K562 (cell line): ENCODE measurements around the gene SDK1. TPM values are rescaled to one million over a fixed set of nuclear protein-coding genes. Genes with fewer than 3 reads are reported as not detected.

Experiments
- ATAC-seq: fragments of 200-7000 bp; cut with Tn5 transposase; 3 replicates; pipeline ENCODE4 v1.9.1; 2020; ENCODE audit warnings: moderate library complexity
- BruUV-seq: library from RNA; stranded (reverse); fragments of 400-500 nt; replicated peaks from 2 replicates; lab custom pipeline; 2021; lab: Mats Ljungman, UMichigan
- CTCF ChIA-PET: fragments of 300-600 bp; formaldehyde crosslinking; extraction: SDS; loops from one replicate; lab custom pipeline; 2021; ENCODE audit warnings: low intra/inter-chr PET ratio; lab: Yijun Ruan, JAX
- POLR2A ChIA-PET: fragments of 300-600, 350-650 bp; sonication (Branson Sonifier 250); formaldehyde crosslinking; extraction: SDS; loops from one replicate; lab custom pipeline; 2021; ENCODE audit warnings: antibody characterized with exemption, inconsistent platforms; lab: Yijun Ruan, JAX
- DNase-seq, 4 experiments: peaks; one replicate each; pipeline versions ENCODE4 v3.0.0 to v3.0.0-alpha.2; 2011 to 2018; ENCODE audit warnings: low spot score in 3 of 4, mixed read lengths in 3 of 4; ENCODE audit errors: extremely low read depth in 1 of 4
- FAIRE-seq: peaks from 2 replicates; lab custom pipeline; 2011; peaks lifted over from hg19 to GRCh38; lab: Jason Lieb, UNC
- H2AFZ ChIP-seq: 2 replicates; pipeline ENCODE4 v1.6.0; 2011; ENCODE audit warnings: low read depth, low read length, control low read depth, inconsistent platforms
- H3K27ac ChIP-seq: fragments of 200-600 bp; 3 replicates; pipeline ENCODE4 v1.8.0; 2011; ENCODE audit warnings: low read depth, mild to moderate bottlenecking, control low read depth, inconsistent platforms, low read length, moderate library complexity, mixed read lengths; ENCODE audit errors: extremely low read depth
- H3K27me3 ChIP-seq, 2 experiments: fragments of 300-600 bp in 1 of 2; 2 replicates in 1 of 2; 3 replicates in 1 of 2; pipeline versions ENCODE4 v1.6.0 to v1.8.0; 2011; ENCODE audit warnings: inconsistent platforms in 2 of 2, low read length in 2 of 2, mild to moderate bottlenecking in 1 of 2, mixed read lengths in 1 of 2, moderate library complexity in 1 of 2; ENCODE audit not compliant: control insufficient read depth in 2 of 2, insufficient read depth in 2 of 2
- H3K36me3 ChIP-seq: fragments of 300-600 bp; 3 replicates; pipeline ENCODE4 v1.8.0; 2011; ENCODE audit warnings: mild to moderate bottlenecking, low read length, inconsistent platforms; ENCODE audit not compliant: control insufficient read depth, insufficient read depth
- H3K4me1 ChIP-seq, 2 experiments: fragments of 200-600 bp in 1 of 2; replicated peaks in 1 of 2; 2 replicates in 1 of 2; 3 replicates in 1 of 2; pipeline versions ENCODE4 v1.5.1 to v1.8.0; 2011; ENCODE audit warnings: inconsistent platforms in 2 of 2, low read length in 2 of 2, mild to moderate bottlenecking in 1 of 2, mixed read lengths in 1 of 2, moderate library complexity in 1 of 2; ENCODE audit not compliant: control insufficient read depth in 2 of 2, insufficient read depth in 2 of 2
- H3K4me2 ChIP-seq: 2 replicates; pipeline ENCODE4 v1.6.1; 2011; ENCODE audit warnings: low read length, control low read depth, inconsistent platforms, mixed read lengths; ENCODE audit not compliant: insufficient read depth
- H3K4me3 ChIP-seq: fragments of 200-600 bp; sonication (generic), shearing (Covaris generic); 2 replicates; pipeline ENCODE4 v1.5.1; 2016; ENCODE audit warnings: control low read depth, inconsistent platforms
- H3K79me2 ChIP-seq: fragments of 200-600 bp; 3 replicates; pipeline ENCODE4 v1.8.0; 2011; ENCODE audit warnings: low read length, inconsistent platforms; ENCODE audit not compliant: control insufficient read depth, insufficient read depth
- H3K9ac ChIP-seq, 2 experiments: 2 replicates each; pipeline versions ENCODE4 v1.6.0 to v1.6.1; 2011; ENCODE audit warnings: low read depth in 2 of 2, low read length in 2 of 2, control low read depth in 1 of 2, inconsistent platforms in 1 of 2, mild to moderate bottlenecking in 1 of 2, mixed read lengths in 1 of 2; ENCODE audit not compliant: insufficient read depth in 1 of 2
- H3K9me1 ChIP-seq: one replicate; pipeline ENCODE4 v1.6.0; 2011; ENCODE audit warnings: inconsistent platforms, mild to moderate bottlenecking, low read length, moderate library complexity; ENCODE audit not compliant: control insufficient read depth, insufficient read depth
- H3K9me3 ChIP-seq: replicated peaks from 2 replicates; pipeline ENCODE4 v1.5.1; 2011; ENCODE audit warnings: low read depth, low read length, inconsistent platforms; ENCODE audit not compliant: control insufficient read depth, insufficient read depth
- H4K20me1 ChIP-seq: replicated peaks from 2 replicates; pipeline ENCODE4 v1.6.1; 2011; ENCODE audit warnings: low read length, inconsistent platforms, mixed read lengths; ENCODE audit not compliant: control insufficient read depth, insufficient read depth
- CREM ChIP-seq: IDR thresholded peaks from 2 replicates; pipeline ENCODE4 v1.6.1; 2014; ENCODE audit warnings: antibody characterized with exemption, low read depth
- IRF2 ChIP-seq: sonication (generic); formaldehyde crosslinking; IDR thresholded peaks from 2 replicates; pipeline ENCODE4 v1.8.1; 2022; ENCODE audit warnings: mild to moderate bottlenecking, missing genetic modification reagents
- MYNN ChIP-seq, 2 experiments: sonication (generic); formaldehyde crosslinking in 1 of 2; IDR thresholded peaks; 2 replicates each; pipeline versions ENCODE4 v1.5.0 to v1.6.1; 2016 to 2020; ENCODE audit warnings: antibody characterized with exemption in 1 of 2, missing genetic modification reagents in 1 of 2
- NCOA4 ChIP-seq: fragments of 450-650 bp; IDR thresholded peaks from 2 replicates; pipeline ENCODE4 v1.6.1; 2018; ENCODE audit warnings: mild to moderate bottlenecking; ENCODE audit not compliant: partially characterized antibody
- NCOA6 ChIP-seq: fragments of 450-650 bp; IDR thresholded peaks from 2 replicates; pipeline ENCODE4 v1.6.1; 2017; ENCODE audit warnings: mild to moderate bottlenecking
- RCOR1 ChIP-seq, 2 experiments: IDR thresholded peaks; 2 replicates each; pipeline ENCODE4 v1.6.1; 2012; ENCODE audit warnings: low read depth in 2 of 2, low read length in 2 of 2, borderline replicate concordance in 1 of 2, improper control_type of control experiment in 1 of 2
- SMAD3 ChIP-seq: fragments of 450-650 bp; formaldehyde crosslinking; conservative IDR thresholded peaks from 2 replicates; pipeline ENCODE4 v1.4.0; 2020; ENCODE audit warnings: mild to moderate bottlenecking
- SREBF1 ChIP-seq: fragments of 150-350 bp; IDR thresholded peaks from 2 replicates; pipeline ENCODE4 v1.6.1; 2014; ENCODE audit warnings: antibody characterized with exemption, low read depth, low read length, borderline replicate concordance
- VEZF1 ChIP-seq: fragments of 200-800 bp; sonication (Bioruptor generic); IDR thresholded peaks from 2 replicates; pipeline ENCODE4 v1.6.1; 2017; ENCODE audit warnings: missing genetic modification characterization, missing compliant biosample characterization
- WHSC1 ChIP-seq: IDR thresholded peaks from one replicate; pipeline ENCODE4 v1.6.1; 2012; ENCODE audit warnings: low read length, control low read depth, inconsistent platforms
- ZNF551 ChIP-seq: fragments of 250-450 bp; sonication (Bioruptor Pico); IDR thresholded peaks from 2 replicates; pipeline ENCODE4 v1.5.0; 2021; ENCODE audit warnings: mild to moderate bottlenecking, moderate library complexity
- WGBS: fragments of 100-300 bp; shearing (Covaris generic); methylation state at CpG from one replicate; pipeline ENCODE4 v1.1.6; 2016; ENCODE audit warnings: low coverage, mixed read lengths; ENCODE audit not compliant: insufficient coverage; ENCODE audit errors: missing lambda C conversion rate; 5-methylcytosine and 5-hydroxymethylcytosine counted together
- in situ Hi-C: fragments of 300-500 bp; cut with MboI; formaldehyde crosslinking; loops from 4 replicates; pipeline ENCODE4 v1.15.0; 2018; ENCODE audit warnings: inconsistent platforms, mixed read lengths
- intact Hi-C: fragments of 100-400 bp; cut with micrococcal nuclease; formaldehyde crosslinking; loops from 2 replicates; pipeline ENCODE4 v1.14.2; 2022
- polyA plus RNA-seq, 8 experiments: library from polyadenylated mRNA; depleted of rRNA in 4 of 8; stranded (reverse) in 5 of 8; unstranded in 3 of 8; fragments of >200 nt; fragmentation: Nextera tagmentation in 2 of 8; fragmentation: Illumina TruSeq in 1 of 8; extraction: Ambion mirVana in 2 of 8; extraction: Trizol in 1 of 8; gene quantifications; 2 replicates each; pipeline versions ENCODE4 v1.2.1 to v1.2.3, GENCODE V29; 2011 to 2014; ENCODE audit warnings: inconsistent platforms in 1 of 8, missing spikeins in 1 of 8
- total RNA-seq, 7 experiments: library from RNA; depleted of rRNA in 6 of 7; stranded (reverse); fragments of >200 nt in 6 of 7; fragmentation: Illumina TruSeq in 2 of 7; extraction: Trizol in 2 of 7; gene quantifications; 2 replicates each; pipeline versions ENCODE4 v1.2.1 to v1.2.3, GENCODE V29; 2011 to 2021; ENCODE audit warnings: low replicate concordance in 1 of 7

The SDK1 gene
- total and polyA plus RNA-seq, 9 of the 15 experiments (the other 6 are each of a cell fraction or from before 2014, with no cell fraction given), result 0.16 TPM; not detected in 8

GRCh38 chr7:3969286-3969685 is 668.2 kb downstream of the SDK1 start:
- Histone ChIP-seq H3K4me1 (no peaks in the 10 kb centered on the region), H3K4me3 (no peak overlapping the region), H3K9me1 (no peaks in the 10 kb centered on the region), H3K36me3 (no peaks in the 10 kb centered on the region), H3K27me3 (peaks cover 20 to 64% of the 10 kb centered on the region in 2 experiments; a peak in 3 of 5 replicates), H3K9me3 (no peaks in the 10 kb centered on the region), H4K20me1 (no peaks in the 10 kb centered on the region), H3K79me2 (no peaks in the 10 kb centered on the region), H3K9ac (no peak overlapping the region), H2AFZ (no peak overlapping the region), H3K27ac (no peak overlapping the region), H3K4me2 (no peak overlapping the region)
- ATAC-seq (no peak), DNase-seq (no peak), FAIRE-seq (no peak)
- POLR2A ChIA-PET, result no interaction called here
- no TSS peak for BruUV-seq
- 4% methylated on average over 16 of the region's 16 CpGs for WGBS
- CTCF ChIA-PET, result no interaction called here
- TF ChIP-seq WHSC1 (no peak), CREM (no peak), NCOA4 (no peak), VEZF1 (CRISPR knock-in tag) (no peak), MYNN (IDR thresholded peaks at IDR 0.05) (no peak), MYNN (CRISPR knock-in tag; IDR thresholded peaks at IDR 0.05) (no peak), NCOA6 (no peak), SMAD3 (no peak), RCOR1 (IDR thresholded peaks at IDR 0.05; ENCODE audit: borderline replicate concordance in 1 of 2, low read depth in 2 of 2, low read length in 2 of 2) (no peak), SREBF1 (no peak), IRF2 (CRISPR knock-in tag) (no peak), ZNF551 (CRISPR knock-in tag) (no peak)
- intact Hi-C loops (no loop called here), in situ Hi-C loops (no loop called here)
